Measurements from ENCODE around the gene MXRA7.

- TF ChIP-seq CTCF (conservative IDR thresholded peaks at IDR 0.05; ENCODE audit: low read length) (no peak), EZH2phosphoT487 (IDR thresholded peaks at IDR 0.05; ENCODE audit: borderline replicate concordance) (no peak)
Measured at GRCh38 chr17:76697702-76698465, 12.9 kb downstream of the MXRA7 start.
